GM10266 (cell line): ENCODE measurements around the gene ZNF488.
"Not testable (repeated sequence)": the region's sequence is repeated elsewhere in the genome, so short reads cannot be mapped to it uniquely, and the experiment has no call there.

Experiments
- DNase-seq: peaks from one replicate; pipeline ENCODE4 v3.0.0; 2012; ENCODE audit errors: extremely low spot score
- CTCF ChIP-seq: IDR thresholded peaks from 2 replicates; pipeline ENCODE4 v1.5.1; 2012; ENCODE audit warnings: mild to moderate bottlenecking, low read depth; ENCODE audit not compliant: control insufficient read depth, insufficient read depth; ENCODE audit errors: missing control alignments

The ZNF488 gene

GRCh38 chr10:47389619-47390018 is 5.5 kb upstream of the ZNF488 start:
- DNase-seq = no peak
- no peak for TF ChIP-seq CTCF

GRCh38 chr10:47388879-47389278 is 4.8 kb upstream of the ZNF488 start:
- TF ChIP-seq CTCF = no peak
- no peak for DNase-seq

- not testable (repeated sequence) for DNase-seq
Measured at GRCh38 chr10:47386104-47386503, 2.0 kb upstream of the ZNF488 start.

- no peak for DNase-seq
- TF ChIP-seq CTCF = no peak
Measured at GRCh38 chr10:47383261-47384147, 589 bp downstream of the ZNF488 start.

- no peak for DNase-seq
- TF ChIP-seq CTCF = no peak
Measured at GRCh38 chr10:47381427-47382379, 2.4 kb downstream of the ZNF488 start.

- no peak for DNase-seq
- TF ChIP-seq CTCF = no peak
Measured at GRCh38 chr10:47381103-47381395, 3.0 kb downstream of the ZNF488 start.

GRCh38 chr10:47380341-47381102 is 3.6 kb downstream of the ZNF488 start:
- no peak for TF ChIP-seq CTCF
- no peak for DNase-seq
